GM12878 (cell line): ENCODE results near the gene TTC9C. TPM values are rescaled to one million over a fixed set of nuclear protein-coding genes. Genes with fewer than 3 reads are reported as not detected.

ENCODE experiments used
- CHD1 ChIP-seq: IDR thresholded peaks from 2 replicates; pipeline ENCODE4 v1.6.1; 2012; ENCODE audit warnings: low read depth, low read length, improper control_type of control experiment
- EP300 ChIP-seq, 2 experiments: fragments of 150-350 bp in 1 of 2; IDR thresholded peaks; 2 replicates each; pipeline ENCODE4 v1.6.1; 2011 to 2012; ENCODE audit warnings: low read depth in 2 of 2, low read length in 2 of 2, borderline replicate concordance in 1 of 2, improper control_type of control experiment in 1 of 2, inconsistent platforms in 1 of 2; ENCODE audit not compliant: control insufficient read depth in 1 of 2
- KAT2A ChIP-seq: conservative IDR thresholded peaks from 2 replicates; pipeline ENCODE4 v1.6.1; 2011; ENCODE audit warnings: low read depth, low read length; ENCODE audit not compliant: control insufficient read depth
- MEF2A ChIP-seq: IDR thresholded peaks from 2 replicates; pipeline ENCODE4 v1.6.1; 2011; ENCODE audit warnings: low read depth, mild to moderate bottlenecking, low read length, moderate library complexity; ENCODE audit not compliant: insufficient read depth
- PRDM15 ChIP-seq: fragments of 450-650 bp; formaldehyde crosslinking; IDR thresholded peaks from 2 replicates; pipeline ENCODE4 v1.4.0; 2020; ENCODE audit warnings: mild to moderate bottlenecking, moderate library complexity
- RCOR1 ChIP-seq: conservative IDR thresholded peaks from 2 replicates; pipeline ENCODE4 v1.6.1; 2012; ENCODE audit warnings: low read depth, low read length, improper control_type of control experiment
- SP1 ChIP-seq: IDR thresholded peaks from one replicate; pipeline ENCODE4 v1.6.1; 2011; ENCODE audit warnings: low read depth, low read length
- SREBF1 ChIP-seq: IDR thresholded peaks from 2 replicates; pipeline ENCODE4 v1.6.1; 2012; ENCODE audit warnings: mild to moderate bottlenecking, low read length
- STAT3 ChIP-seq: IDR thresholded peaks from 2 replicates; pipeline ENCODE4 v1.6.1; 2011; ENCODE audit warnings: low read depth, low read length, improper control_type of control experiment
- SUZ12 ChIP-seq: fragments of 200-600 bp; sonication (generic); IDR thresholded peaks from one replicate; pipeline ENCODE4 v1.6.1; 2018; ENCODE audit warnings: antibody characterized with exemption, mild to moderate bottlenecking; ENCODE audit not compliant: unreplicated experiment
- WRNIP1 ChIP-seq: IDR thresholded peaks from 2 replicates; pipeline ENCODE4 v1.6.1; 2011; ENCODE audit warnings: low read depth, low read length, improper control_type of control experiment, borderline replicate concordance
- ZBED1 ChIP-seq: IDR thresholded peaks from 2 replicates; pipeline ENCODE4 v1.6.1; 2016; ENCODE audit warnings: borderline replicate concordance
- ZBTB11 ChIP-seq: fragments of 450-650 bp; formaldehyde crosslinking; IDR thresholded peaks from 2 replicates; pipeline ENCODE4 v1.5.0; 2022; ENCODE audit warnings: mild to moderate bottlenecking, missing genetic modification characterization
- polyA plus RNA-seq, 11 experiments: library from polyadenylated mRNA; depleted of rRNA in 4 of 11; unstranded in 6 of 11; stranded (reverse) in 5 of 11; fragments of >200 nt; fragmentation: Nextera tagmentation in 4 of 11; fragmentation: Illumina TruSeq in 1 of 11; extraction: Ambion mirVana in 4 of 11; extraction: Trizol in 1 of 11; gene quantifications; 1 replicate in 1 of 11; 2 replicates in 10 of 11; pipeline versions ENCODE4 v1.2.1 to v1.2.3, GENCODE V29; 2011 to 2016; ENCODE audit warnings: inconsistent platforms in 2 of 11, missing spikeins in 2 of 11, low read depth in 1 of 11
- total RNA-seq, 4 experiments: library from RNA; depleted of rRNA in 3 of 4; stranded (reverse); fragments of >200 nt in 3 of 4; fragmentation: Illumina TruSeq in 1 of 4; extraction: Trizol in 1 of 4; gene quantifications; 2 replicates each; pipeline versions ENCODE4 v1.2.1 to v1.2.3, GENCODE V29; 2013 to 2021
- TF ChIP-seq, protein P1 (sequence below): fragments of 150-350 bp; IDR thresholded peaks from 2 replicates; pipeline ENCODE4 v1.6.1; 2014; ENCODE audit warnings: mild to moderate bottlenecking, low read depth, low read length
- TF ChIP-seq, protein P2 (sequence below): fragments of 450-650 bp; IDR thresholded peaks from 2 replicates; pipeline ENCODE4 v1.6.1; 2016; ENCODE audit warnings: mild to moderate bottlenecking, moderate library complexity, borderline replicate concordance

Gene TTC9C
- total and polyA plus RNA-seq, 10 of the 15 experiments (the other 5 are each of a cell fraction or from before 2014, with no cell fraction given), result 42.0 to 72.3 (median 50.4) TPM

- TF ChIP-seq WRNIP1, result no peak
- no peak for TF ChIP-seq KAT2A
- no peak for TF ChIP-seq SUZ12
- TF ChIP-seq, protein P1, sequence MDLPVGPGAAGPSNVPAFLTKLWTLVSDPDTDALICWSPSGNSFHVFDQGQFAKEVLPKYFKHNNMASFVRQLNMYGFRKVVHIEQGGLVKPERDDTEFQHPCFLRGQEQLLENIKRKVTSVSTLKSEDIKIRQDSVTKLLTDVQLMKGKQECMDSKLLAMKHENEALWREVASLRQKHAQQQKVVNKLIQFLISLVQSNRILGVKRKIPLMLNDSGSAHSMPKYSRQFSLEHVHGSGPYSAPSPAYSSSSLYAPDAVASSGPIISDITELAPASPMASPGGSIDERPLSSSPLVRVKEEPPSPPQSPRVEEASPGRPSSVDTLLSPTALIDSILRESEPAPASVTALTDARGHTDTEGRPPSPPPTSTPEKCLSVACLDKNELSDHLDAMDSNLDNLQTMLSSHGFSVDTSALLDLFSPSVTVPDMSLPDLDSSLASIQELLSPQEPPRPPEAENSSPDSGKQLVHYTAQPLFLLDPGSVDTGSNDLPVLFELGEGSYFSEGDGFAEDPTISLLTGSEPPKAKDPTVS, result 0 out of 2 replicates have a peak, but pooled peaks have one; percentile 12
- no peak for TF ChIP-seq PRDM15
- TF ChIP-seq SREBF1, result no peak
- TF ChIP-seq EP300 (IDR thresholded peaks at IDR 0.05; ENCODE audit: borderline replicate concordance in 1 of 2, control insufficient read depth in 1 of 2, low read depth in 2 of 2, low read length in 2 of 2), result 0 out of 4 replicates have a peak, but pooled peaks of 1 of the 2 experiments have one; percentile 6
- peak; percentile 81 for TF ChIP-seq SP1
- TF ChIP-seq CHD1, result no peak
- TF ChIP-seq, protein P2, sequence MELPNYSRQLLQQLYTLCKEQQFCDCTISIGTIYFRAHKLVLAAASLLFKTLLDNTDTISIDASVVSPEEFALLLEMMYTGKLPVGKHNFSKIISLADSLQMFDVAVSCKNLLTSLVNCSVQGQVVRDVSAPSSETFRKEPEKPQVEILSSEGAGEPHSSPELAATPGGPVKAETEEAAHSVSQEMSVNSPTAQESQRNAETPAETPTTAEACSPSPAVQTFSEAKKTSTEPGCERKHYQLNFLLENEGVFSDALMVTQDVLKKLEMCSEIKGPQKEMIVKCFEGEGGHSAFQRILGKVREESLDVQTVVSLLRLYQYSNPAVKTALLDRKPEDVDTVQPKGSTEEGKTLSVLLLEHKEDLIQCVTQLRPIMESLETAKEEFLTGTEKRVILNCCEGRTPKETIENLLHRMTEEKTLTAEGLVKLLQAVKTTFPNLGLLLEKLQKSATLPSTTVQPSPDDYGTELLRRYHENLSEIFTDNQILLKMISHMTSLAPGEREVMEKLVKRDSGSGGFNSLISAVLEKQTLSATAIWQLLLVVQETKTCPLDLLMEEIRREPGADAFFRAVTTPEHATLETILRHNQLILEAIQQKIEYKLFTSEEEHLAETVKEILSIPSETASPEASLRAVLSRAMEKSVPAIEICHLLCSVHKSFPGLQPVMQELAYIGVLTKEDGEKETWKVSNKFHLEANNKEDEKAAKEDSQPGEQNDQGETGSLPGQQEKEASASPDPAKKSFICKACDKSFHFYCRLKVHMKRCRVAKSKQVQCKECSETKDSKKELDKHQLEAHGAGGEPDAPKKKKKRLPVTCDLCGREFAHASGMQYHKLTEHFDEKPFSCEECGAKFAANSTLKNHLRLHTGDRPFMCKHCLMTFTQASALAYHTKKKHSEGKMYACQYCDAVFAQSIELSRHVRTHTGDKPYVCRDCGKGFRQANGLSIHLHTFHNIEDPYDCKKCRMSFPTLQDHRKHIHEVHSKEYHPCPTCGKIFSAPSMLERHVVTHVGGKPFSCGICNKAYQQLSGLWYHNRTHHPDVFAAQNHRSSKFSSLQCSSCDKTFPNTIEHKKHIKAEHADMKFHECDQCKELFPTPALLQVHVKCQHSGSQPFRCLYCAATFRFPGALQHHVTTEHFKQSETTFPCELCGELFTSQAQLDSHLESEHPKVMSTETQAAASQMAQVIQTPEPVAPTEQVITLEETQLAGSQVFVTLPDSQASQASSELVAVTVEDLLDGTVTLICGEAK, result peak; percentile 50; the same call in 1 of the 2 replicates
- no peak for TF ChIP-seq ZBED1
- TF ChIP-seq ZBTB11 (CRISPR knock-in tag), result peak; percentile 51; the same call in 1 of the 2 replicates
- 0 out of 2 replicates have a peak, but pooled peaks have one; percentile 13 for TF ChIP-seq MEF2A
- TF ChIP-seq STAT3, result no peak
- TF ChIP-seq RCOR1, result 0 out of 2 replicates have a peak, but pooled peaks have one; percentile 37
Observed at GRCh38 chr11:62771144-62772021, 43.1 kb downstream of the TTC9C start, which contains the start of gene TAF6L (continued).
